Keratinocyte (primary cell): ENCODE data around the gene CUX1.

ENCODE experiments used
- EZH2 ChIP-seq: IDR thresholded peaks from one replicate; pipeline ENCODE4 v1.6.1; 2012; ENCODE audit warnings: inconsistent platforms, mild to moderate bottlenecking, low read length, moderate library complexity
- TF ChIP-seq, protein P1 (sequence below), 3 experiments: IDR thresholded peaks in 1 of 3; conservative IDR thresholded peaks in 1 of 3; optimal IDR thresholded peaks in 1 of 3; 2 replicates in 2 of 3; 3 replicates in 1 of 3; pipeline versions ENCODE3 to v1.5.1; 2011; ENCODE audit warnings: low read length in 3 of 3, mild to moderate bottlenecking in 3 of 3, moderate library complexity in 2 of 3, control low read depth in 1 of 3, inconsistent platforms in 1 of 3; ENCODE audit not compliant: insufficient read depth in 2 of 3; ENCODE audit errors: extremely low read depth in 1 of 3

- TF ChIP-seq, protein P1, sequence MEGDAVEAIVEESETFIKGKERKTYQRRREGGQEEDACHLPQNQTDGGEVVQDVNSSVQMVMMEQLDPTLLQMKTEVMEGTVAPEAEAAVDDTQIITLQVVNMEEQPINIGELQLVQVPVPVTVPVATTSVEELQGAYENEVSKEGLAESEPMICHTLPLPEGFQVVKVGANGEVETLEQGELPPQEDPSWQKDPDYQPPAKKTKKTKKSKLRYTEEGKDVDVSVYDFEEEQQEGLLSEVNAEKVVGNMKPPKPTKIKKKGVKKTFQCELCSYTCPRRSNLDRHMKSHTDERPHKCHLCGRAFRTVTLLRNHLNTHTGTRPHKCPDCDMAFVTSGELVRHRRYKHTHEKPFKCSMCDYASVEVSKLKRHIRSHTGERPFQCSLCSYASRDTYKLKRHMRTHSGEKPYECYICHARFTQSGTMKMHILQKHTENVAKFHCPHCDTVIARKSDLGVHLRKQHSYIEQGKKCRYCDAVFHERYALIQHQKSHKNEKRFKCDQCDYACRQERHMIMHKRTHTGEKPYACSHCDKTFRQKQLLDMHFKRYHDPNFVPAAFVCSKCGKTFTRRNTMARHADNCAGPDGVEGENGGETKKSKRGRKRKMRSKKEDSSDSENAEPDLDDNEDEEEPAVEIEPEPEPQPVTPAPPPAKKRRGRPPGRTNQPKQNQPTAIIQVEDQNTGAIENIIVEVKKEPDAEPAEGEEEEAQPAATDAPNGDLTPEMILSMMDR (optimal IDR thresholded peaks at IDR 0.05 in 1 of 3, IDR thresholded peaks at IDR 0.05 in 1 of 3, conservative IDR thresholded peaks at IDR 0.05 in 1 of 3; ENCODE audit: extremely low read depth in 1 of 3, insufficient read depth in 2 of 3, low read length in 3 of 3) = no peak
- TF ChIP-seq EZH2 = no peak
These were observed 263.8 kb downstream of the CUX1 start for GRCh38 chr7:102081244-102081627.
